GM12891 (cell line): ENCODE data around the gene CREB3L2.

Experiments
- PAX5 ChIP-seq: IDR thresholded peaks from 2 replicates; pipeline ENCODE4 v1.6.1; 2011; ENCODE audit warnings: low read length, moderate library complexity, mild to moderate bottlenecking; ENCODE audit not compliant: insufficient read depth, severe bottlenecking
- POLR2A ChIP-seq: IDR thresholded peaks from 2 replicates; pipeline ENCODE4 v1.6.1; 2011; ENCODE audit warnings: low read depth, low read length, control low read depth
- POLR2AphosphoS5 ChIP-seq: IDR thresholded peaks from 2 replicates; pipeline ENCODE4 v1.6.1; 2011; ENCODE audit warnings: low read depth, low read length, control low read depth
- TAF1 ChIP-seq: IDR thresholded peaks from 2 replicates; pipeline ENCODE4 v1.6.1; 2011; ENCODE audit warnings: low read depth, low read length, control low read depth

- TF ChIP-seq TAF1 (no peak), PAX5 (no peak), POLR2A (no peak), POLR2AphosphoS5 (no peak)
Measured at GRCh38 chr7:137846549-137846826, 155.4 kb downstream of the CREB3L2 start.
